ENCODE measurements around the gene LCA5L. TPM values are rescaled to one million over a fixed set of nuclear protein-coding genes. Genes with fewer than 3 reads are reported as not detected.

Gene LCA5L
- total RNA-seq, 1 experiment from 2014 or later, result 0.46 TPM

GRCh38 chr21:39375446-39375845 is 70.1 kb downstream of the LCA5L start:
- no peak overlapping the region for H3K27ac Mint-ChIP-seq
- H3K4me1 ChIP-seq (ENCODE audit: insufficient read depth, low read length), result 0 out of 2 replicates have a peak, but pooled peaks cover 2% of the 10 kb centered on the region
- H4K20me1 ChIP-seq (ENCODE audit: control insufficient read depth, insufficient read depth, insufficient read length), result no peaks in the 10 kb centered on the region
- H3K56ac ChIP-seq (ENCODE audit: insufficient read length, low read depth, low read length), result no peak overlapping the region
- no peak overlapping the region for H3K9ac ChIP-seq (ENCODE audit: extremely low read depth, insufficient read length, low read length)
- no peak overlapping the region for H3K4me2 ChIP-seq (ENCODE audit: insufficient read depth, insufficient read length, low read length)
- peaks cover 13 to 16% of the 10 kb centered on the region in 2 experiments for H3K4me1 Mint-ChIP-seq
- no peak overlapping the region for H3K18ac ChIP-seq (ENCODE audit: insufficient read length, low read depth, low read length)
- no peak overlapping the region for H2BK20ac ChIP-seq (ENCODE audit: low read depth, low read length, poor library complexity, severe bottlenecking)
- H2BK120ac ChIP-seq (ENCODE audit: low read depth, low read length, poor library complexity, severe bottlenecking), result no peak overlapping the region
- no peaks in the 10 kb centered on the region for H3K27me3 ChIP-seq (ENCODE audit: insufficient read depth, low read length)
- H2BK5ac ChIP-seq (ENCODE audit: insufficient read length, low read length), result no peak overlapping the region
- H3K36me3 Mint-ChIP-seq (ENCODE audit: insufficient read depth in 1 of 3, low read depth in 3 of 3), result no peaks in the 10 kb centered on the region
- no peaks in the 10 kb centered on the region for H3K9me3 ChIP-seq (ENCODE audit: control insufficient read depth, low read depth, low read length)
- no peak overlapping the region for H3K4ac ChIP-seq (ENCODE audit: low read depth, low read length)
- no peaks in the 10 kb centered on the region for H3K9me3 Mint-ChIP-seq
- no peak for DNase-seq
- H3T11ph ChIP-seq (ENCODE audit: low read length), result no peak overlapping the region
- H3K23ac ChIP-seq (ENCODE audit: insufficient read length, low read depth, low read length), result no peak overlapping the region
- no peak overlapping the region for H2BK12ac ChIP-seq (ENCODE audit: insufficient read length, low read depth, low read length)
- H4K5ac ChIP-seq (ENCODE audit: insufficient read length, low read depth, low read length), result no peak overlapping the region
- no peak overlapping the region for H4K91ac ChIP-seq (ENCODE audit: insufficient read length, low read depth, low read length)
- H3K23me2 ChIP-seq (ENCODE audit: insufficient read length, low read depth, low read length, poor library complexity, severe bottlenecking), result peaks cover 2% of the 10 kb centered on the region
- no peak overlapping the region for H3K14ac ChIP-seq (ENCODE audit: insufficient read depth, low read length)
- no CpG with 5 or more reads among the region's 2 CpGs for WGBS (ENCODE audit: extremely low coverage, insufficient read length, low lambda C conversion rate)
- no peaks in the 10 kb centered on the region for H3K79me1 ChIP-seq (ENCODE audit: insufficient read depth, low read depth, low read length, poor library complexity, severe bottlenecking)
- H4K8ac ChIP-seq (replicated peaks; ENCODE audit: insufficient read length, low read depth, low read length), result no peak overlapping the region
- no peak overlapping the region for H2AFZ ChIP-seq (ENCODE audit: low read length)
- no peak overlapping the region for H2BK15ac ChIP-seq (ENCODE audit: low read depth, low read length)
- H3K79me2 ChIP-seq (ENCODE audit: insufficient read depth, low read length), result no peaks in the 10 kb centered on the region
- H3K27ac ChIP-seq (ENCODE audit: insufficient read length, low read depth, low read length), result no peak overlapping the region
- TF ChIP-seq CTCF (conservative IDR thresholded peaks at IDR 0.05), result no peak
- H3K4me3 Mint-ChIP-seq, result no peak overlapping the region
- H3K27me3 Mint-ChIP-seq (ENCODE audit: low read depth), result no peaks in the 10 kb centered on the region; the same call in 1 of the 2 replicates
- H2AK5ac ChIP-seq (ENCODE audit: insufficient read length, low read length), result no peak overlapping the region

Measured in H9 (cell line).